Effector memory CD4-positive, alpha-beta T cell (primary cell): ENCODE results near the gene SNTB2.

ENCODE experiments used
- DNase-seq, 3 donors: peaks; one replicate each; pipeline ENCODE4 v3.0.0-alpha.2; 2020
- H3K27ac ChIP-seq: 2 replicates; pipeline ENCODE4 v1.7.0; 2013; ENCODE audit warnings: mild to moderate bottlenecking, low read length, moderate library complexity; ENCODE audit not compliant: insufficient read depth, poor library complexity, severe bottlenecking
- H3K27me3 ChIP-seq: replicated peaks from 2 replicates; pipeline ENCODE4 v1.7.0; 2013; ENCODE audit warnings: mild to moderate bottlenecking, low read length; ENCODE audit not compliant: insufficient read depth, control insufficient read depth, poor library complexity, severe bottlenecking
- H3K36me3 ChIP-seq: 2 replicates; pipeline ENCODE4 v1.7.0; 2013; ENCODE audit warnings: mild to moderate bottlenecking, low read length, moderate library complexity; ENCODE audit not compliant: control insufficient read depth, insufficient read depth
- H3K4me1 ChIP-seq: 2 replicates; pipeline ENCODE4 v1.7.0; 2013; ENCODE audit warnings: low read length, mild to moderate bottlenecking; ENCODE audit not compliant: control insufficient read depth, insufficient read depth, poor library complexity, severe bottlenecking
- H3K4me3 ChIP-seq: 2 replicates; pipeline ENCODE4 v1.7.0; 2013; ENCODE audit warnings: low read length, low read depth, mild to moderate bottlenecking; ENCODE audit not compliant: insufficient read depth, poor library complexity, severe bottlenecking
- H3K9me3 ChIP-seq: 2 replicates; pipeline ENCODE4 v1.7.0; 2013; ENCODE audit warnings: mild to moderate bottlenecking, low read length, moderate library complexity; ENCODE audit not compliant: control insufficient read depth

The SNTB2 gene

DNA sequence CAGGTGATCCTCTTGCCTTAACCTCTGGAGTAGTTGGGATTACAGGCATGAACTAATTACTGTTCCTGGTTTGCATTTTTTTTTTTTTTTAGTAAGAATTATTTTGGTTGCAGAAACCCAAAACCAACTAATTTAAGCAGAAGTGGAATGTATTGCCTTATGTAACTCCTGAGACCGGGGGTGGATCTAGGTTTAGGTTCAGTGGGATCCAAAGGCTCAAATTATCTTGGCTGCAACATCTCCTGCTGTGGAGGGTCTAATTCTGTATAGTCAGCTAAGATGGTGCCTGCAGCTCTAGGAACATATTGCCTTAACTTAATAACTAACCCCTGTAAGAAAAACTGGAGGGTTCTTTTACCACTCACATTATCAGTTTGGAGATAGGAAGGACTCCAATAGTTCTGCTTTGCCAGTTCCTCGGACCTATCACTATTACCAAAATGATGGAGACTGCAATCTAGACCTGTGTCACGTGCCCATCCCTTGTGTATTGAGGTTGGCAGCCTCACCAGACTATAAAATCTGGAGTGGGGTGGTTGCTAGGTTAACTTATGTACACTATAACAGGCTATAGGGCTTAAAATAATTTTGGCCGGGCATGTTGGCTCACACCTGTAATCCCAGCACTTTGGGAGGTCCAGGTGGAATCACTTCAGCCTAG lies 8.5 kb downstream of the SNTB2 start:
- H3K36me3 ChIP-seq = no peaks in the 10 kb centered on the region
- no peak overlapping the region for H3K4me3 ChIP-seq
- no peak overlapping the region for H3K27ac ChIP-seq
- H3K4me1 ChIP-seq = peaks cover 3% of the 10 kb centered on the region
- H3K27me3 ChIP-seq = no peaks in the 10 kb centered on the region
- no peak for DNase-seq
- no peaks in the 10 kb centered on the region for H3K9me3 ChIP-seq

DNA sequence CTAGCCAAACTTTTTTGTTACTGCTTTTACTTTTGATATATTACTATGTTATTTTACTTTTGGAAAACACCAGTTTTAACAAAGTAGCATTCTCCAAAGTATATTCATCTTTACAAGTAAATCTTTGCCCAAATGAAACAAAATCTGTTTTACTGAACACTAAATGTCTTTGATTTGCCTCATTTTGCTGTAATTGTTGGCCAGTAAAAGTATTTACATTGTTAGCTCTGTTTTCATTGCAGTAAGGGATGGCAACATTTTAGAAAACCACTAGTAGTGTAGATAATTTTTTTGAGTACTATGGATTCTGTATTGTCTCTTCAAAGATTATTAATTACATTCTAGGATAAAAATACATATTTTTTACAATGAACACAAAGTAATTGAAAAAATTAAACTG lies 10.6 kb downstream of the SNTB2 start:
- no peak overlapping the region for H3K27ac ChIP-seq
- DNase-seq = no peak
- no peaks in the 10 kb centered on the region for H3K4me1 ChIP-seq
- H3K9me3 ChIP-seq = no peaks in the 10 kb centered on the region
- no peaks in the 10 kb centered on the region for H3K36me3 ChIP-seq
- no peaks in the 10 kb centered on the region for H3K27me3 ChIP-seq
- H3K4me3 ChIP-seq = no peak overlapping the region

DNA sequence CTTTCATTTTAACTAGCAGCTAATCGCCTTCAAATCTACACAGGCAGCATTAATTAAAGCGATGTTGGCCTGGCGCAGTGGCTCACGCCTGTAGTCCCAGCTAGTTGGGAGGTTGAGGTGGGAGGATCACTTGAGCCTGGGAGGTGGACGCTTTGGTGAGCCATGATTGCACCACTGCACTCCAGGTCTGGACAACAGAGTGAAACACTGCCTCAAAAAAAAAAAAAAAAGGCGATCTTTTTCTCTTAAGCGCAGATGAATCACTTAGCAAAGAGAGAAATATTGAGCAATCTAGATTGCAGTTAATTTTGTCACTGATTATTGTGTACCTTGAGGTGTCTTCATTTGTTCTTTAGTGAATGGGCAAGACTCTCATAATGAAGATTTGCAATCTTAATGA lies 12.4 kb downstream of the SNTB2 start:
- H3K4me3 ChIP-seq = no peak overlapping the region

DNA sequence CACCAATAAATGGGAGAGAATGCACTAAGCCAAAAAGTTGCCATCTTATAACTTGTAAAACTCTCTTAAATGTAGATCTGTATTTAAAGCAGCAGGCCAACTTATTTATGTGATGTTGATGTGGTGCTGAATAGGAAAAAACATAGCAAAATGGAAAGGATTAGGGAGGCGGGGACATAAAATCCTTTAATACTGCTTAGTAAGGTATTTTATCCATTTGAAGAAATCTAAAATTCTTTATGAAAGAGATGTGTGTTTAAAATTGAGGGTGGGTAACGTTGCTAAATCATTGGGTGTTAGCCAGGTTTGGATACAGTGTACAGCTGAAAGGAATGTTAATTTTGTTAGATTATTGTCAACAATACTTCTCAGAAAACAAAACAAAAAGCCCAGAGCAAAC lies 14.3 kb downstream of the SNTB2 start:
- H3K4me3 ChIP-seq = no peak overlapping the region
- no peaks in the 10 kb centered on the region for H3K4me1 ChIP-seq
- H3K36me3 ChIP-seq = no peaks in the 10 kb centered on the region
- H3K27ac ChIP-seq = no peak overlapping the region
- no peaks in the 10 kb centered on the region for H3K27me3 ChIP-seq
- DNase-seq = no peak
- no peaks in the 10 kb centered on the region for H3K9me3 ChIP-seq

More for the DNA sequence above, 12.4 kb downstream of the SNTB2 start:
- no peaks in the 10 kb centered on the region for H3K4me1 ChIP-seq
- no peaks in the 10 kb centered on the region for H3K36me3 ChIP-seq
- DNase-seq = no peak
- no peaks in the 10 kb centered on the region for H3K27me3 ChIP-seq
- H3K9me3 ChIP-seq = no peaks in the 10 kb centered on the region
- no peak overlapping the region for H3K27ac ChIP-seq

DNA sequence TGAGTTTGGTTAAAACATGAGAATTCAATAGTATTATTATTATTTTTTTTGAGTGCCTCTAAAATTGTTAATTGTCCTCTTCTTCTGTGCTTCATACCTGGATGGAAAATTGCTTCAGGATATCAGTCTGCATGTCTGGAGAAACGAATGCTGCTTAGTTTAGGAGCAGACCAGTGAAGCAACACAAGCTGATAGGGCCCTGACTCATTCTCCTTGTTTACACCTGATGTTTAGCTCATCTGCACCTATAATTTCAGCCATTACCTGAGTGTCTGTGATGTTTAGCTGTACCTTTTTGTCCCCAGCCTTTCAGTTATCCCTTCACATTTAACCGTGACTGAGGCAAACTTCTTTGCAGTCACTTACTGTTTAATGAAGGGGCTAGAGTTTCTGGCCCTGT lies 14.8 kb downstream of the SNTB2 start:
- no peak for DNase-seq
- H3K4me3 ChIP-seq = no peak overlapping the region
- no peaks in the 10 kb centered on the region for H3K9me3 ChIP-seq
- H3K27ac ChIP-seq = no peak overlapping the region
- no peaks in the 10 kb centered on the region for H3K27me3 ChIP-seq
- no peaks in the 10 kb centered on the region for H3K36me3 ChIP-seq
- H3K4me1 ChIP-seq = no peaks in the 10 kb centered on the region

DNA sequence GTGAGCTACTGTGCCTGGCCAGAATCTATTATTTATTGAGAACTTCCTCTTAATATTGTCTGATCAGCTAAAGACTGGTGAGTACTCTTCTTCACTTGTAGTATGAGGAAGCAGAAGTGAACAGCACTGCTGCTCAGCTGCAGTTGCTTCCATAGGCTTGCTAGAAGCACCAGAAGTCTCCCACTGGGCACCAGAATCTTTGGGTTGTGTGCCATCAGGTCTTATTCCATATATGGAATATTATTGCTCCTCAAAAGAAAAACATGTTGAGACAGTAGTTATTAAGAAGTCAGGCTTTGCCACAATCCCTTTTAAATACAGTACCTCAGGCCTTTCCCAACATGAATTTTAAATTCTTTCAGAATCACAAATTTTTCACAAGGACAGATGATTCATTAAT lies 17.2 kb downstream of the SNTB2 start:
- Histone ChIP-seq H3K36me3 (no peaks in the 10 kb centered on the region), H3K27me3 (no peaks in the 10 kb centered on the region), H3K27ac (no peak overlapping the region), H3K4me1 (no peaks in the 10 kb centered on the region), H3K9me3 (no peaks in the 10 kb centered on the region), H3K4me3 (no peak overlapping the region)
- DNase-seq = no peak

DNA sequence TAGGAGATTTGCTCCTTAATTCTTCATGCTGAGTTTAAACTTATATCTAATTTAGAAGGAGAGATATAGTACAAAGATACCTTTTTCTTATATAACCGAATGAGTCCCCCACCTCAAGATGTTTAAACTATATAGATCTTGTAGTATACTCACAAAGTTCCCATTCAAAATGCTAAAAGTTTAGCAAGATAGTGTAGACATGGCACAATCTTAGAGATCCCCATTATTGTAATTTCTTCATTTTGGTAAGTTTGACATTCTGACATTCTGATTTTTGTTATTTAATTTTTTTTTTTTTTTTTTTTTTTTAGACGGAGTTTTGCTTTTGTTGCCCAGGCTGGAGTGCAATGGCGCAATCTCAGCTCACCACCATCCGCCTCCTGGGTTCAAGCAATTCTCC lies 22.8 kb downstream of the SNTB2 start:
- Histone ChIP-seq H3K4me3 (no peak overlapping the region), H3K27me3 (no peaks in the 10 kb centered on the region), H3K4me1 (no peaks in the 10 kb centered on the region), H3K27ac (no peak overlapping the region), H3K9me3 (no peaks in the 10 kb centered on the region), H3K36me3 (no peaks in the 10 kb centered on the region)
- DNase-seq = no peak

DNA sequence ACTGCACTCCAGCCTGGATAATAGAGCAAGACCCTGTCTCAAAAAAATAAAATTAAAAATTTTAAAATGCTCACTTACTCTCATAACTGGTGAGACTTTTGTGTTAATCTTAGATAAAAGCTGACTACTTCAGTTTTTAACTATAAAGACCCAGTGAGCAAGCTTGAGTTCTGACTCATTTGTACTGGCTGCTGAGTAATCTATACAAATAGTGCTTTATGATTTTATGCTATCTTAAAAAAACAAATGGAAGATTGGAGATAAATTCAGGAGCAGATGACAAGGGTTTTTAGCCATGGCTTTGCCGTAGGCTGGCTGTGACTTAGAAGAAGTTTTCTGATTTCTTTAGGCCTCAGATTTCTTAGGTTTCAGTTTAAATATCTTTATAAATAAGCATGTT lies 30.5 kb downstream of the SNTB2 start:
- H3K9me3 ChIP-seq = no peaks in the 10 kb centered on the region
- no peak for DNase-seq
- no peak overlapping the region for H3K4me3 ChIP-seq
- H3K36me3 ChIP-seq = no peaks in the 10 kb centered on the region
- no peak overlapping the region for H3K27ac ChIP-seq
- H3K4me1 ChIP-seq = no peaks in the 10 kb centered on the region
- no peaks in the 10 kb centered on the region for H3K27me3 ChIP-seq

DNA sequence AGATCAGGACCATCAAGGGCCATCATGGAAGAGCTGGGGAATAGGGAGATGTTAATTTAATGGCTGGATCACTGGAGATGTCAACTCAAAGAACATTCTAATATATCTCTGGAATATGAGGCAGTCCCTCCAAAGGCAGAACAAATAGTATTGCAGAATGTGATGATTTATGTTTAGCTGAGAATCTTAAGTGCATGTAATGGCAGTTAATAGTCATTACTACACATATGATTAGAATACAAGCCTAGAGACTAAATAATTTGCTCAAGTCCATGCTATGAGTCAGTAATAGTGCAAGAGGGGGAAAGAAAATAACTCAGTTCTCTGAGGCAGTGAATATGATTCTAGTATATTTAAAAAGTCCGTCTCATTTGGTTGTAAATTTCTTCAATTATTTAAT lies 32.3 kb downstream of the SNTB2 start:
- no peaks in the 10 kb centered on the region for H3K27me3 ChIP-seq
- H3K36me3 ChIP-seq = no peaks in the 10 kb centered on the region
- DNase-seq = no peak
- no peak overlapping the region for H3K4me3 ChIP-seq
- H3K9me3 ChIP-seq = no peaks in the 10 kb centered on the region
- H3K27ac ChIP-seq = no peak overlapping the region
- no peaks in the 10 kb centered on the region for H3K4me1 ChIP-seq

DNA sequence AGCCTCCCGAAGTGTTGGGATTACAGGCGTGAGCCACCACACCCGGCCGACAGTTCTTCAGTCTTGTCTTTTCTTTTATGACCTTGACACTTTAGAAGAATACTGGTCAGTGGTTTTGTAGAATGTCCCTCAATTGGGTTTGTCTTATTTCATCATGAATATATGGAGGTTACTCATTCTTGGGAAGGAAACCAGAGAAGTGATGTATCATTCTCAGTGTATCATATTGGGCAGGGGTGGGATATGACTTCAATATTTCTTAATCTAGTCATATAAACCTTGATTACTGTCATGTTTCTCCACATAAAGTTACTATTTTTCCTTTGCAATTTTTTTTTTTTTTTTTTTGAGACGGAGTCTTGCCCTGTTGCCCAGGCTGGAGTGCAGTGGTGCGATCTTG lies 36.9 kb downstream of the SNTB2 start:
- no peak for DNase-seq
- Histone ChIP-seq H3K9me3 (no peaks in the 10 kb centered on the region), H3K27ac (no peak overlapping the region), H3K4me3 (no peak overlapping the region), H3K36me3 (no peaks in the 10 kb centered on the region), H3K4me1 (no peaks in the 10 kb centered on the region), H3K27me3 (no peaks in the 10 kb centered on the region)
